LNCAP (cell line): Measurements from ENCODE around the gene WWOX.

Experiments
- TF ChIP-seq, protein P1 (sequence below): fragments of 450-650 bp; IDR thresholded peaks from 2 replicates; pipeline ENCODE4 v1.5.1; 2017; ENCODE audit warnings: mild to moderate bottlenecking

WWOX gene

GRCh38 chr16:78364556-78364880 lies 265.1 kb downstream of the WWOX start:
- TF ChIP-seq, protein P1, sequence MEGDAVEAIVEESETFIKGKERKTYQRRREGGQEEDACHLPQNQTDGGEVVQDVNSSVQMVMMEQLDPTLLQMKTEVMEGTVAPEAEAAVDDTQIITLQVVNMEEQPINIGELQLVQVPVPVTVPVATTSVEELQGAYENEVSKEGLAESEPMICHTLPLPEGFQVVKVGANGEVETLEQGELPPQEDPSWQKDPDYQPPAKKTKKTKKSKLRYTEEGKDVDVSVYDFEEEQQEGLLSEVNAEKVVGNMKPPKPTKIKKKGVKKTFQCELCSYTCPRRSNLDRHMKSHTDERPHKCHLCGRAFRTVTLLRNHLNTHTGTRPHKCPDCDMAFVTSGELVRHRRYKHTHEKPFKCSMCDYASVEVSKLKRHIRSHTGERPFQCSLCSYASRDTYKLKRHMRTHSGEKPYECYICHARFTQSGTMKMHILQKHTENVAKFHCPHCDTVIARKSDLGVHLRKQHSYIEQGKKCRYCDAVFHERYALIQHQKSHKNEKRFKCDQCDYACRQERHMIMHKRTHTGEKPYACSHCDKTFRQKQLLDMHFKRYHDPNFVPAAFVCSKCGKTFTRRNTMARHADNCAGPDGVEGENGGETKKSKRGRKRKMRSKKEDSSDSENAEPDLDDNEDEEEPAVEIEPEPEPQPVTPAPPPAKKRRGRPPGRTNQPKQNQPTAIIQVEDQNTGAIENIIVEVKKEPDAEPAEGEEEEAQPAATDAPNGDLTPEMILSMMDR, result no peak

DNA sequence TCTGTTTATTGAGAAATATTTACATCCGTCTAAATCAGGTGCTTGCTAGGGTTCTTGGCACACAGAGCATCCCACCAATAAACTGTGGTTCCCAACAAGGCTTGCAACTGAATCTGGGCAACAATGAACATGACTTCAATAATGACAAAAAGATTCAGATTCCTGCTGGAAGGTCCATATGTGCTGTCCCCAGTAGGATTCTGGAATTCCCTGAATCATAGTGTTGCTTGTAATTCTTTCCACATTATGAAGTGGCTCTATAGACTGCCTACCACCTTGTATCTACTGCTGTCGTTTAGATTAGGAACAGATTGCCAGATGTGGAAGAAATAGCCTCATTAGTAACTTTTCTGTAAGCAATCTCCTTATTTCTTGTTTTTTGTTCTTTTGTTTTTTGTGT lies 265.9 kb downstream of the WWOX start:
- TF ChIP-seq, protein P1, result no peak

GRCh38 chr16:78368121-78369102 lies 269.0 kb downstream of the WWOX start:
- TF ChIP-seq, protein P1, result no peak

DNA sequence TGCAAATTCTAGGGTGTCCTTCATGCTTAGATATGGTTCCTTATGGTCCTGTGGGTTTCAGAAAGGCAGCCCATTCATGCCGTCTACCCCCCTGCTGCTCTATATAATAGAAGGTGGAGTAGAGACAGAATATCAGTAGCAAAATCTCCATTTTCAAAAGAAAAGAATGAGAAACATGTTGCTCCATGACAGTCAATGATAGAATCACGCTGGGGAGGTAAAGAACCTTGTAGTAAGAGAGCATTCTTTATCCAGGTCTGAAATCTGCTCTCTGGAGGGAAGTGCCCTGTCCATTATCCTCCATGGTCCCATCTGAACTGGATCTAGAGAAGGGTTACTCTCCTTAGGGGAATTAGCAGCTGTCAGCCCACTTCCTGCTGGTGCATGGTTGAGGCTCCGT lies 272.8 kb downstream of the WWOX start:
- TF ChIP-seq, protein P1, result no peak

DNA sequence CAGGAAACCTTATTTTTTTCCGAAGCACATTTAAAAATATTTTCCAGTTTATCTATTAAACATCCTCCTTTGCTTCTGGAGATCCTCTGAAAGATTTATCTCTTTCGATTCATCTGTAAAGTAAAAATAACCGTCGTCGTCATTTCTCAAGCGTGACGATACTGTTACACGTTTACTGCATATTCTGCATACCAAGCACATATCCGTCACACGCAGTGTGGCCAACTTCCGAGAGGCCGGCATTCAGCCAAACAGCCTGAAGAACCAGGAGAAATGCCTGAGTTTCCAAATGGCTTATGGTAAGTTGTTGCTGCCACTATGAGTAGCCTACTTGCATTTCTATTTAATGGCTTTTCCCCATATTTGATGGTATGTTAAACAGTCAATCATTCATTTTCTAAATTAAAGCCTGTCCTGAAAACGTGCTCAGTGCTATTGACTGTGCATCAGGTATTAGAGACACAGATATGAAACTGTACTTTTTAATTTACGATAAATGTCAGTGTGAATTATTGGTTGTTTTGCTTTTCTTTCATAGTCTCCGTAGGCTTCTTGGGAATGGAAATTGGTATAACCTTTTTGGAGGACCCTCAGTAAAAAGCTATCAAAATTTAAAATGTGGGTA lies 275.7 kb downstream of the WWOX start:
- TF ChIP-seq, protein P1, result no peak

DNA sequence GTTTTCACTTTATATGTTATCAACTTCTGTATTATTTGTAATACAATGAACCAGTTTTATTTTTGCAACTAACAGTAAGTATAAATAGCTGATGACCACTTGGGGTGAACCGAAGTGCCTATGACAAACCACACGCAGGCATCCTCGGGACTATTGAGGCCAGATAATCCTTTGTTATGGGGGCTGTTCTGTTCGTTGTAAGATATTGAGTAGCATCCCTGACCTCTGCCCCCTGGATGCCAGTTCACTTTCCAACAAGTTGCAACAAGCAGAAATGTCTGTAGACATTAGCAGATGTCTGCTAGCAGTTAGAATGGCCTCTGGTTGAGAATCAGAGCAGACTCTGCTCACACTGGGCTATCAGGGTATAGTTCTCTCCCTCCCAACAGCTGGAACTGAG lies 277.0 kb downstream of the WWOX start:
- TF ChIP-seq, protein P1, result no peak

- TF ChIP-seq, protein P1, result no peak
These were observed 277.9 kb downstream of the WWOX start for GRCh38 chr16:78377312-78377711.
